WERI-Rb-1 (cell line): ENCODE results near the gene LKAAEAR1.

Source experiments
- DNase-seq: peaks from one replicate; pipeline ENCODE4 v3.0.0-alpha.2; 2020
- H3K27ac ChIP-seq: fragments of 250-450 bp; sonication (Bioruptor Pico); 2 replicates; pipeline ENCODE4 v1.5.1; 2020; ENCODE audit warnings: mild to moderate bottlenecking, moderate library complexity
- H3K27me3 ChIP-seq: fragments of 250-450 bp; sonication (Bioruptor Pico); 2 replicates; pipeline ENCODE4 v1.5.1; 2021; ENCODE audit warnings: mild to moderate bottlenecking, low read depth, moderate library complexity; ENCODE audit not compliant: insufficient read depth, severe bottlenecking
- H3K36me3 ChIP-seq: fragments of 250-450 bp; sonication (Bioruptor Pico); 2 replicates; pipeline ENCODE4 v1.5.1; 2020; ENCODE audit warnings: mild to moderate bottlenecking, moderate library complexity
- H3K4me3 ChIP-seq: 2 replicates; pipeline ENCODE4 v1.5.1; 2011; ENCODE audit warnings: low read depth, mild to moderate bottlenecking, control low read depth, low read length
- H3K9me3 ChIP-seq: fragments of 250-450 bp; sonication (Bioruptor Pico); 2 replicates; pipeline ENCODE4 v1.5.1; 2021; ENCODE audit warnings: mild to moderate bottlenecking, moderate library complexity; ENCODE audit not compliant: severe bottlenecking
- CTCF ChIP-seq: IDR thresholded peaks from 2 replicates; pipeline ENCODE4 v1.5.1; 2011; ENCODE audit warnings: low read depth, mild to moderate bottlenecking, control low read depth, inconsistent platforms, low read length

Gene LKAAEAR1

GRCh38 chr20:64080813-64081623 is 3.2 kb downstream of the LKAAEAR1 start:
- no peaks in the 10 kb centered on the region for H3K36me3 ChIP-seq
- no peak for DNase-seq
- TF ChIP-seq CTCF = no peak
- H3K27me3 ChIP-seq = no peaks in the 10 kb centered on the region
- H3K27ac ChIP-seq = no peak overlapping the region
- no peaks in the 10 kb centered on the region for H3K9me3 ChIP-seq
- no peak overlapping the region for H3K4me3 ChIP-seq

- Histone ChIP-seq H3K9me3 (no peaks in the 10 kb centered on the region), H3K4me3 (peak within 1 kb of the TSS; percentile 64), H3K27ac (peak within 1 kb of the TSS; percentile 45), H3K27me3 (no peaks in the 10 kb centered on the region), H3K36me3 (no peaks in the 10 kb centered on the region)
- TF ChIP-seq CTCF = no peak
- no peak for DNase-seq
Measured at GRCh38 chr20:64080013-64080812, 4.0 kb downstream of the LKAAEAR1 start, which contains the start of gene OPRL1. Gene OPRL1, plus strand, starts transcription at chr20:64080082. Its CDS starts 12,639 bp downstream, at chr20:64092721.

- peak; percentile 55 for DNase-seq
- H3K36me3 ChIP-seq = no peaks in the 10 kb centered on the region
- no peaks in the 10 kb centered on the region for H3K27me3 ChIP-seq
- H3K4me3 ChIP-seq = peak within 1 kb of the TSS; percentile 64
- no peak for TF ChIP-seq CTCF
- peak within 1 kb of the TSS; percentile 45 for H3K27ac ChIP-seq
- no peaks in the 10 kb centered on the region for H3K9me3 ChIP-seq
Measured at GRCh38 chr20:64079273-64080012, 4.8 kb downstream of the LKAAEAR1 start, which contains the start of gene RGS19. Gene RGS19, minus strand, starts transcription at chr20:64079518. Its CDS starts 2,632 bp downstream, at chr20:64076886.

GRCh38 chr20:64078934-64079272 is 5.3 kb downstream of the LKAAEAR1 start:
- Histone ChIP-seq H3K4me3 (peak overlapping the region; percentile 64), H3K36me3 (no peaks in the 10 kb centered on the region), H3K27me3 (no peaks in the 10 kb centered on the region), H3K9me3 (no peaks in the 10 kb centered on the region), H3K27ac (no peak overlapping the region)
- DNase-seq = no peak
- TF ChIP-seq CTCF = no peak

- Histone ChIP-seq H3K27ac (no peak overlapping the region), H3K9me3 (no peaks in the 10 kb centered on the region), H3K36me3 (no peaks in the 10 kb centered on the region), H3K4me3 (no peak overlapping the region), H3K27me3 (no peaks in the 10 kb centered on the region)
- no peak for TF ChIP-seq CTCF
- no peak for DNase-seq
Measured at GRCh38 chr20:64077876-64078551, 6.2 kb downstream of the LKAAEAR1 start.
